Midbrain (tissue), 1 donor: ENCODE results near the gene COPB1.

Experiments
- DNase-seq: peaks from one replicate; lab custom pipeline; 2025; lab: John Stamatoyannopoulos, UW

COPB1 gene

DNA sequence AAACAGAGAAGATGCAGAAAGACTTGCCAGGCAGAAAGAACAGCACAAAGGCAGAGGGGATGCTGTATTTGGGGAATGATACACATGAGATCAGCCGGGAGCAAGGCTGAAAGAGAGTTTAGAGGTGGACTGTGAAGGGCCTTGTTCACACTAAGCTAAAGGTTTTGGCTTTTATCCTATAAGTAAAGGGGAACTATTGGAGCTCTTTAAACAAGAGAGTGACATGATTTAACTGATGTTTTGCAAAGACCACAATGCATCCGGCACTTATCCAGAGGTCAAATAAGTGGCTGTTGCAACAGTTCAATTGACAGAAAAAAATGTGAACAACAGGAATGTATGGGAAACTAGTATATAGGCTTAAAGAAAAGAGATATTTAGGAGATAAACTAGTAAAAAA, 76.0 kb downstream of the COPB1 start:
- no peak for DNase-seq

DNA sequence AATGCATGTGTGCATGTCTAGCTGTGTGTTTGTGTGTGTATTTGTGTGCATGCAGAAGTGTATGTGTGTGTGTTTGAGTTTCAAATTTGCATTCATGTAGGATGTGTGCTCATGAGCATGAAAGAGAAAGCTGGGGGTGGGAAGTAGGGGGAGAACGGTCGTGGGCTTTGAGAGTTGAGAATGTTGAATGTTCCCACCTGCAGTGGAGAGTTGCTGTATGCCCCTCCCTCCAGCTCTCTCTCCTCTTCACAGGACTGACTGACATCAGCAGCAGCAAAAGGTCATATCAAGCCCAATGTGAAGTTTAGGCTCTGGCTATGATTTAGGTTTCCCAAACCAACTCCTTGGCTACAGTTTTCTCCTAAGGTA, 76.8 kb downstream of the COPB1 start:
- no peak for DNase-seq

DNA sequence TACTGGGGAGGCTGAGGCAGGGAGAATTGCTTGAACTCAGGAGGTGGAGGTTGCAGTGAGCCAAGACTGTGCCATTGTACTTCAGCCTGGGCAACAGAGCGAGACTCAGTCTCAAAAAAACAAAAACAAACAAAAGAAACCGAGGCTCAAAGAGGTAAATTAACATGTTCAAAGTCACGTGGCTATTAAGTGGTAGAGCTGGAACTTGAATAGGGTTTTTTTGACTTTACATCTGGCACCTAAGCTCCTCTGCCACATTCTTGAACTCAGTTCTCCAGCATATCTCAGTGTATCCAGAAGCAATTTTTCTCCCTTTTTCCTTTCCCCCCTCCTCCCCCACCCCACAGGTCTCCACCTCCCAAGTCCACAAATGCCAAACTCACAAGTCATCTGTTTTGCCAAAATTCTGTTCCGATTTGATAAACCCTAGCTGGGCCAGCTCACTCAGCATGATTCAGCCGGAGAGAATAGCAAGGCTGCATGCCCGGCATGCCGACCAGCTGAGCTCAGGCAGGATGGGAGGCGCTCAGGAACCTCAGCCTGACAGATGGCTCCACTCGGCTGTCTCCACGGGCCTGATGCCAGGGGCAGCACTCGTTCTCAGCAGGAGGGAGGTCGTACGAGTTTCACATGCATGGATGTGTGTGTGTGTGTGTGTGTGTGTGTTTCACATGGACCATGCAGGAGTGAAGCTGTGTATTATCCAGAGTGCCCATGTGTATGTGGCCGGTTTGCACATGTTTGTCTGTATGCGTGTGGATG, 77.4 kb downstream of the COPB1 start:
- DNase-seq, result no peak

DNA sequence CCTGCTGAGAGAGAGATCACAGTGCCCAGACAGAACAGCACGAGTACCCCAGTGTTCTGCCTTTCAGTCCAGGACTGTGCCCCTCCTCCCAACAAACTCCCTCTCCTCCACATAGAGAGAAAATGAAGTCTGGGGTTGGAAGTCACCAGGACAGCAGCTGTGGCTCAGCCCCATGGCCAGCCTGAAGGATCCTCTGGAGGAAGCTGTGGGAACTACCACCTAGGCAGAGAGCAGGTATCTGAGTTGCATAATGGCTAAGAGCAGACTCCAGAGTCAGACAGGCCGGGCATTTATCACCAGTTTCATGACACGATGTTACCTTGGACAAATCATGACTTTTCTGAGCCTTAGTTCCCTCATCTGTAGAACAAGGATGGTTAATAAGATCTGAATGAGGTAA, 79.4 kb downstream of the COPB1 start:
- no peak for DNase-seq

DNA sequence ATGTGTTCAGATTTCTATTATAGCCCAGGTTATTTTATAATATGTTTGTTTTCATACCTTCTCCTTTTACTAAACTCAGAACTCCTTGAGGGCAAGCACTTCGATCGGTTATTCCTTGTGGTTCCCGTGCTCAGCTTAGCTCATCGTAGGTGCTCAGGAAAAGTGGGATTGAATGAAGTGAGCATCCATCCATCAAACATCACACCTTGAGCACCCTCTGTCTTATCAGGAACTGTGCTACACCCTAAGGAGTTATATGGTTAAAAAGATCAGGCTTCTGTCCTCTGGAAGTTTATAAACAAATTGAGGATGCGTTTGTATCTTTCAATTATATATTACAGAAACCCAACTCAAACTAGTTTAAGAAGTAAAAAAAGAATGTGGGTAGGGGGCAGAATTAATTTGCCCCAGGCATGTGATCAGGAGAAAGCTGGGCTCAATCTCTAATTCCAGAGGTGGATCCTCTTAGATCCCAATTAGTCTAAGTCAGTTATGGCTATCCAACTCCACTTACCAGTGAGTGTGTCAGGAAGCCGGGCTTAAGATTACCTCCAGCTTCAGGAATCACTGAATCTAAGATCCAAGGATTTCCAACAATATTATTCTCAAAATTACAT, 80.7 kb downstream of the COPB1 start:
- no peak for DNase-seq

- no peak for DNase-seq
Measured at GRCh38 chr11:14417617-14418374, 81.8 kb downstream of the COPB1 start.

- no peak for DNase-seq
Measured at GRCh38 chr11:14417186-14417585, 82.4 kb downstream of the COPB1 start.

- DNase-seq, result no peak
Measured at GRCh38 chr11:14414470-14415461, 84.8 kb downstream of the COPB1 start.

GRCh38 chr11:14413307-14414069, 86.1 kb downstream of the COPB1 start:
- DNase-seq, result no peak

DNA sequence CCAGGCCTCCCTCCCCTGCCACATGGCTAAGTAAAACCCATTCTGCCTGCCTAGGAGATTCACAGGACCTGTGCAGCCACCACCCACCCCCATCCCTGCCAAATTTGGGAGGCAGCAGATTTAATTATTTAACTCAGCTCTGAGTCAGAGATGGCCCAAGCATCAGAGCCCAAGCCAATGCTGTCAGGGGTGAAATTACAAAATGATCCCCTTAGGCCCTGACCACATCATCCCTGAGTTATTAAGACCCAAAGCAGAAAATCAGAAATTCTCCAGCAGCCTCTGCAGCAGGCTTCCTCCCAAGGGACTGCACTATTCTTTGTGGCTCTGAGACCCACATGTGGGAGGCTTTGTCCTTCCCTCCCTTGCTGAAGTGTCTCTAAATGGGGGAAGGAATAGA, 87.8 kb downstream of the COPB1 start:
- no peak for DNase-seq

DNA sequence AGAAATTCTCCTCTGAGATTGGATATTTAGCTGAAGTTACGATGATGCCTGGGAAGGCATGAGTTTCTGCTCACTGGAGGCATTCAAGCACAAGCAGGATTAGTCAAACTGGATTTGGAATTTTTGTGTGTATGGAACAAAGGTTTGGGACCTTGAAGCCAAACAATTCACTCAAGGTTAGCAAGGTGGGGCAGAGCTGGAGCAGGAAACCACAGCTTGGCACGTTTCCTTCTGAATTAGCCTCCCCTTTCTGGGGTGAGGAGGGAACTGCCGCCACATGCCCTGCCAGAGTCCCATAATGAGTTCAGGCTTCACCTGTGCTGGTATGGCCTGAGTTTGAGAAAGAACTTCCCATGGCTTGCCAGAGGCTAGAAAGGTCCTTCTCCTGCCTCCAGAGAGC, 89.7 kb downstream of the COPB1 start:
- DNase-seq, result no peak

- no peak for DNase-seq
Measured at GRCh38 chr11:14408612-14409011, 91.0 kb downstream of the COPB1 start.
